ENCODE measurements around the gene DUSP15. TPM values are rescaled to one million over a fixed set of nuclear protein-coding genes. Genes with fewer than 3 reads are reported as not detected.
"Not testable (repeated sequence)": the region's sequence is repeated elsewhere in the genome, so short reads cannot be mapped to it uniquely, and the experiment has no call there.

Gene DUSP15
- total and polyA plus RNA-seq, 4 donors: 0.35 to 0.61 (median 0.42) TPM; not detected in 1

DNA sequence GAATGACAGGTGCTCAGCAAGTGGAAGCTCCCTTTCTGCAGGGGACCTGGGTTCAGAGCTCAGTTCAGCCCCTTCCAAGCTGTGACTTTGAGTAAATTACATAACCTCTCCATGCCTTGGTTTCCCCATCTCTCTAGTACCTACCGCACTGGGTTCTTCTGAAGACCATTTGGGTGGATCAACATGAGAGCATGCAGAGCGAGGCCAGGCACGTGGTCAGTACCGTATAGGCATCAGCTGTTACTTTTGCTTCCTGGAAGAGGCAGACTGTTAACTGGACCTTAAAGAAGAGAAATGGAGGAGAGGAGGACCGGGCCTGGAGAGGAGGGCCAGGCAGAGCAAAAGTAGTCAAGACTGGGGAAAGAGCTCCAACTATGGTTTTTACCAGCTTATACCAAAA is 52.9 kb downstream of the DUSP15 start:
- TF ChIP-seq, protein P1, sequence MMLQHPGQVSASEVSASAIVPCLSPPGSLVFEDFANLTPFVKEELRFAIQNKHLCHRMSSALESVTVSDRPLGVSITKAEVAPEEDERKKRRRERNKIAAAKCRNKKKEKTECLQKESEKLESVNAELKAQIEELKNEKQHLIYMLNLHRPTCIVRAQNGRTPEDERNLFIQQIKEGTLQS (IDR thresholded peaks at IDR 0.05): no peak
- TF ChIP-seq SP1 (IDR thresholded peaks at IDR 0.05) (no peak), FOXA2 (IDR thresholded peaks at IDR 0.05) (no peak), CTCF (IDR thresholded peaks at IDR 0.05; ENCODE audit: low read depth, low read length, missing input control) (no peak), RXRA (IDR thresholded peaks at IDR 0.05) (no peak), JUND (IDR thresholded peaks at IDR 0.05) (no peak), HNF4G (IDR thresholded peaks at IDR 0.05) (no peak), HNF4A (conservative IDR thresholded peaks at IDR 0.05) (no peak), RAD21 (IDR thresholded peaks at IDR 0.05) (no peak)
- TF ChIP-seq, protein P2, sequence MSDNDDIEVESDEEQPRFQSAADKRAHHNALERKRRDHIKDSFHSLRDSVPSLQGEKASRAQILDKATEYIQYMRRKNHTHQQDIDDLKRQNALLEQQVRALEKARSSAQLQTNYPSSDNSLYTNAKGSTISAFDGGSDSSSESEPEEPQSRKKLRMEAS (IDR thresholded peaks at IDR 0.05): no peak
- TF ChIP-seq, protein P3, sequence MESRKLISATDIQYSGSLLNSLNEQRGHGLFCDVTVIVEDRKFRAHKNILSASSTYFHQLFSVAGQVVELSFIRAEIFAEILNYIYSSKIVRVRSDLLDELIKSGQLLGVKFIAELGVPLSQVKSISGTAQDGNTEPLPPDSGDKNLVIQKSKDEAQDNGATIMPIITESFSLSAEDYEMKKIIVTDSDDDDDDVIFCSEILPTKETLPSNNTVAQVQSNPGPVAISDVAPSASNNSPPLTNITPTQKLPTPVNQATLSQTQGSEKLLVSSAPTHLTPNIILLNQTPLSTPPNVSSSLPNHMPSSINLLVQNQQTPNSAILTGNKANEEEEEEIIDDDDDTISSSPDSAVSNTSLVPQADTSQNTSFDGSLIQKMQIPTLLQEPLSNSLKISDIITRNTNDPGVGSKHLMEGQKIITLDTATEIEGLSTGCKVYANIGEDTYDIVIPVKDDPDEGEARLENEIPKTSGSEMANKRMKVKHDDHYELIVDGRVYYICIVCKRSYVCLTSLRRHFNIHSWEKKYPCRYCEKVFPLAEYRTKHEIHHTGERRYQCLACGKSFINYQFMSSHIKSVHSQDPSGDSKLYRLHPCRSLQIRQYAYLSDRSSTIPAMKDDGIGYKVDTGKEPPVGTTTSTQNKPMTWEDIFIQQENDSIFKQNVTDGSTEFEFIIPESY (IDR thresholded peaks at IDR 0.05): no peak
- WGBS: 94% methylated on average over 5 of the region's 5 CpGs
- DNase-seq (ENCODE audit: low spot score): no peak

GRCh38 chr20:31816221-31816620 is 54.1 kb downstream of the DUSP15 start:
- no peaks in the 10 kb centered on the region for H3K9me3 ChIP-seq (ENCODE audit: control insufficient read depth in 4 of 4, low read length in 3 of 4)
- no peak for TF ChIP-seq SP1 (IDR thresholded peaks at IDR 0.05)
- H3K4me3 ChIP-seq (ENCODE audit: low read depth in 1 of 3, low read length in 3 of 3): no peak overlapping the region
- H3K4me1 ChIP-seq (ENCODE audit: control insufficient read depth in 4 of 4, insufficient read depth in 4 of 4, low read length in 3 of 4): no peaks in the 10 kb centered on the region
- no peaks in the 10 kb centered on the region for H3K36me3 ChIP-seq (ENCODE audit: control insufficient read depth in 4 of 4, insufficient read depth in 3 of 4, low read depth in 1 of 4, low read length in 3 of 4)
- H3K9ac ChIP-seq (ENCODE audit: low read depth in 1 of 2, low read length in 2 of 2): no peak overlapping the region
- no peak for DNase-seq (ENCODE audit: low spot score)
- 94% methylated on average over 5 of the region's 5 CpGs for WGBS
- no peaks in the 10 kb centered on the region for H3K27me3 ChIP-seq (ENCODE audit: control insufficient read depth in 4 of 4, insufficient read depth in 4 of 4, low read length in 3 of 4)
- H3K27ac ChIP-seq (ENCODE audit: low read depth in 1 of 2, low read length in 2 of 2): no peak overlapping the region

More for the DNA sequence above, 52.9 kb downstream of the DUSP15 start:
- Histone ChIP-seq H3K9me3 (ENCODE audit: control insufficient read depth in 4 of 4, low read length in 3 of 4) (no peaks in the 10 kb centered on the region), H3K36me3 (ENCODE audit: control insufficient read depth in 4 of 4, insufficient read depth in 3 of 4, low read depth in 1 of 4, low read length in 3 of 4) (no peaks in the 10 kb centered on the region), H3K27me3 (ENCODE audit: control insufficient read depth in 4 of 4, insufficient read depth in 4 of 4, low read length in 3 of 4) (no peaks in the 10 kb centered on the region), H3K27ac (ENCODE audit: low read depth in 1 of 2, low read length in 2 of 2) (no peak overlapping the region), H3K4me3 (ENCODE audit: low read depth in 1 of 3, low read length in 3 of 3) (no peak overlapping the region), H3K9ac (ENCODE audit: low read depth in 1 of 2, low read length in 2 of 2) (no peak overlapping the region), H3K4me1 (ENCODE audit: control insufficient read depth in 4 of 4, insufficient read depth in 4 of 4, low read length in 3 of 4) (peaks cover 0 to 3% (median under 1%) of the 10 kb centered on the region in 4 donors)

DNA sequence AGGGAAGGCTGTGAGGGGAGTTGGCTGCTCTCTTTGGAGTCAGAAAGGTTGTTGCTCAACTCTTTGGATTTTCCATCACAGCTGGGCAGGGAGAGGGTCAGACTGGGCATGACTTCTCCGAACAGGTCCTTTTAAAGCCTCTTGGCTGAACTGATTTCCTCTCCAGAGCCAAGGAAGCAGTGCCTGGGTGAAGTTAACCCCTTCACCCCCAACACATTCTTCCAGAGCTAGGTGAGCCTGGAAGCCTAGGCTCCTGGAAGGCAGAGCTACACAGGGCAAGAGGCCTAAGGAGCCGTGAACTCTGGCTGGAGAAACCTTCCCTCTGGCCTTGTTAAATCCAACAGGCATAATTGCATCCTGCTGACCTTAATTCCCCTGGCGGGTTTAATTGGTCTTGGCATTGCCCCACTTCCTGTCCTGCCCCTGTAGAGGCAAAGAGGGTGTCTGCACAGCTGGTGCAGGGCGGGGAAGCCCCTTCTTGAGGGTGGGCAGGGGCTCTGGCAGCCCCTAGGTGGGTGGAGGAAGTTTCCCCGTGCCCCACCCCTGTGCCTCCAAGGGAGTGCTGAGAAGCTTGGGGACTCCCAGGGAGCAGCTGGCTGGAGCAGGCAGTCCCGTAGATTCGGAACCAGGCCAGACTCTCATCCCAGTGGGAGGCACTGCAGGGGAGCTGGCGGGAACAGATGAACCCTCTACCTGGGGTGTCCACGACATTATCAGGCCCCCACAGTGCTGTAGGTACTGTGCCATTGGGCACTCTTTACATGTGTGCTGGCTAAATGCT is 54.7 kb downstream of the DUSP15 start:
- WGBS: 68% methylated on average over 9 of the region's 9 CpGs
- Histone ChIP-seq H3K9me3 (ENCODE audit: control insufficient read depth in 4 of 4, low read length in 3 of 4) (no peaks in the 10 kb centered on the region), H3K36me3 (ENCODE audit: control insufficient read depth in 4 of 4, insufficient read depth in 3 of 4, low read depth in 1 of 4, low read length in 3 of 4) (no peaks in the 10 kb centered on the region), H3K27me3 (ENCODE audit: control insufficient read depth in 4 of 4, insufficient read depth in 4 of 4, low read length in 3 of 4) (no peaks in the 10 kb centered on the region), H3K4me1 (ENCODE audit: control insufficient read depth in 4 of 4, insufficient read depth in 4 of 4, low read length in 3 of 4) (no peaks in the 10 kb centered on the region), H3K27ac (ENCODE audit: low read depth in 1 of 2, low read length in 2 of 2) (no peak overlapping the region), H3K4me3 (ENCODE audit: low read depth in 1 of 3, low read length in 3 of 3) (no peak overlapping the region), H3K9ac (ENCODE audit: low read depth in 1 of 2, low read length in 2 of 2) (no peak overlapping the region)
- TF ChIP-seq, protein P3 (IDR thresholded peaks at IDR 0.05): no peak
- TF ChIP-seq FOXA1 (IDR thresholded peaks at IDR 0.05): no peak
- no peak for DNase-seq (ENCODE audit: low spot score)

GRCh38 chr20:31814142-31814541 is 56.2 kb downstream of the DUSP15 start:
- DNase-seq (ENCODE audit: low spot score); H3K27me3 ChIP-seq (ENCODE audit: control insufficient read depth in 4 of 4, insufficient read depth in 4 of 4, low read length in 3 of 4); H3K36me3 ChIP-seq (ENCODE audit: control insufficient read depth in 4 of 4, insufficient read depth in 3 of 4, low read depth in 1 of 4, low read length in 3 of 4); H3K9ac ChIP-seq (ENCODE audit: low read depth in 1 of 2, low read length in 2 of 2); H3K4me1 ChIP-seq (ENCODE audit: control insufficient read depth in 4 of 4, insufficient read depth in 4 of 4, low read length in 3 of 4); H3K4me3 ChIP-seq (ENCODE audit: low read depth in 1 of 3, low read length in 3 of 3); H3K9me3 ChIP-seq (ENCODE audit: control insufficient read depth in 4 of 4, low read length in 3 of 4); H3K27ac ChIP-seq (ENCODE audit: low read depth in 1 of 2, low read length in 2 of 2): not testable (repeated sequence)
- WGBS: 92% methylated on average over 7 of the region's 7 CpGs
